ENCODE measurements around the gene PARD3B.

- TF ChIP-seq JUN (IDR thresholded peaks at IDR 0.05; ENCODE audit: low read depth, low read length) (no peak), CHD2 (IDR thresholded peaks at IDR 0.05; ENCODE audit: low read length) (no peak), CTCF (IDR thresholded peaks at IDR 0.05; ENCODE audit: control extremely low read depth in 1 of 3, insufficient read depth in 1 of 3, low read depth in 1 of 3, low read length in 3 of 3) (no peak), JUND (IDR thresholded peaks at IDR 0.05; ENCODE audit: low read length) (no peak), ATF2 (IDR thresholded peaks at IDR 0.05; ENCODE audit: low read length) (no peak), POLR2A (IDR thresholded peaks at IDR 0.05; ENCODE audit: control extremely low read depth in 1 of 2, low read depth in 2 of 2, low read length in 2 of 2) (no peak), KDM1A (IDR thresholded peaks at IDR 0.05; ENCODE audit: borderline replicate concordance, low read length) (no peak)
Observed at GRCh38 chr2:205461678-205462665, 916.7 kb downstream of the PARD3B start.

All from H1 (cell line).